Fibroblast of lung (primary cell): ENCODE results near the gene DSG1. TPM values are rescaled to one million over a fixed set of nuclear protein-coding genes. Genes with fewer than 3 reads are reported as not detected.

ENCODE experiments used
- DNase-seq, 2 donors: peaks; one replicate each; pipeline versions ENCODE4 v3.0.0 to v3.0.0-alpha.2; 2010; ENCODE audit warnings: low read depth in 2 of 2
- H2AFZ ChIP-seq: 2 replicates; pipeline ENCODE4 v1.5.1; 2012; ENCODE audit warnings: low read length, control low read depth, inconsistent platforms
- H3K27ac ChIP-seq: 2 replicates; pipeline ENCODE4 v1.5.1; 2011; ENCODE audit warnings: low read length, control low read depth; ENCODE audit not compliant: insufficient read depth
- H3K27me3 ChIP-seq: 2 replicates; pipeline ENCODE4 v1.5.1; 2011; ENCODE audit warnings: mild to moderate bottlenecking, low read length; ENCODE audit not compliant: control insufficient read depth, insufficient read depth
- H3K36me3 ChIP-seq: 2 replicates; pipeline ENCODE4 v1.5.1; 2011; ENCODE audit warnings: low read length; ENCODE audit not compliant: control insufficient read depth, insufficient read depth
- H3K4me1 ChIP-seq: 2 replicates; pipeline ENCODE4 v1.5.1; 2011; ENCODE audit warnings: low read length; ENCODE audit not compliant: control insufficient read depth, insufficient read depth; ENCODE audit errors: extremely low read depth
- H3K4me2 ChIP-seq: 2 replicates; pipeline ENCODE4 v1.5.1; 2011; ENCODE audit warnings: low read length, control low read depth; ENCODE audit not compliant: insufficient read depth; ENCODE audit errors: extremely low read depth
- H3K4me3 ChIP-seq, 4 experiments: fragments of 200-600 bp in 1 of 4; sonication (generic) in 1 of 4; replicated peaks in 1 of 4; 2 replicates each; pipeline ENCODE4 v1.5.1; 2011 to 2016; ENCODE audit warnings: low read length in 4 of 4, low read depth in 3 of 4, mild to moderate bottlenecking in 3 of 4, control low read depth in 2 of 4, inconsistent platforms in 1 of 4, mixed read lengths in 1 of 4; ENCODE audit not compliant: insufficient read depth in 1 of 4; ENCODE audit errors: control extremely low read depth in 1 of 4
- H3K79me2 ChIP-seq: 2 replicates; pipeline ENCODE4 v1.5.1; 2012; ENCODE audit warnings: mild to moderate bottlenecking, low read length, inconsistent platforms; ENCODE audit not compliant: control insufficient read depth, insufficient read depth
- H3K9ac ChIP-seq: 2 replicates; pipeline ENCODE4 v1.5.1; 2011; ENCODE audit warnings: mild to moderate bottlenecking, low read length, control low read depth; ENCODE audit not compliant: insufficient read depth
- H3K9me3 ChIP-seq: 2 replicates; pipeline ENCODE4 v1.5.1; 2012; ENCODE audit warnings: low read depth, low read length; ENCODE audit not compliant: control insufficient read depth, insufficient read depth
- H4K20me1 ChIP-seq: 2 replicates; pipeline ENCODE4 v1.5.1; 2011; ENCODE audit warnings: low read length; ENCODE audit not compliant: control insufficient read depth, insufficient read depth; ENCODE audit errors: extremely low read depth
- EZH2 ChIP-seq: IDR thresholded peaks from 2 replicates; pipeline ENCODE4 v1.5.1; 2012; ENCODE audit warnings: low read length, control low read depth, mild to moderate bottlenecking; ENCODE audit errors: missing control alignments
- polyA plus RNA-seq, 2 donors: library from polyadenylated mRNA; depleted of rRNA in 1 of 2; stranded (reverse) in 1 of 2; unstranded in 1 of 2; fragments of >200 nt; gene quantifications; 2 replicates each; pipeline ENCODE4 v1.2.1, GENCODE V29; 2011 to 2012; ENCODE audit warnings: missing spikeins in 1 of 2
- total RNA-seq: library from RNA; depleted of rRNA; stranded (reverse); fragments of >200 nt; gene quantifications from 2 replicates; pipeline ENCODE4 v1.2.1, GENCODE V29; 2014
- TF ChIP-seq, protein P1 (sequence below), 2 donors: IDR thresholded peaks in 1 of 2; conservative IDR thresholded peaks in 1 of 2; 1 replicate in 1 of 2; 2 replicates in 1 of 2; pipeline ENCODE4 v1.5.1; 2011 to 2012; ENCODE audit warnings: low read length in 2 of 2, control low read depth in 1 of 2, inconsistent platforms in 1 of 2, low read depth in 1 of 2, mild to moderate bottlenecking in 1 of 2

Gene DSG1
- total and polyA plus RNA-seq, 2 donors (not counting 1 experiment from before 2014, with no cell fraction given), result not detected

DNA sequence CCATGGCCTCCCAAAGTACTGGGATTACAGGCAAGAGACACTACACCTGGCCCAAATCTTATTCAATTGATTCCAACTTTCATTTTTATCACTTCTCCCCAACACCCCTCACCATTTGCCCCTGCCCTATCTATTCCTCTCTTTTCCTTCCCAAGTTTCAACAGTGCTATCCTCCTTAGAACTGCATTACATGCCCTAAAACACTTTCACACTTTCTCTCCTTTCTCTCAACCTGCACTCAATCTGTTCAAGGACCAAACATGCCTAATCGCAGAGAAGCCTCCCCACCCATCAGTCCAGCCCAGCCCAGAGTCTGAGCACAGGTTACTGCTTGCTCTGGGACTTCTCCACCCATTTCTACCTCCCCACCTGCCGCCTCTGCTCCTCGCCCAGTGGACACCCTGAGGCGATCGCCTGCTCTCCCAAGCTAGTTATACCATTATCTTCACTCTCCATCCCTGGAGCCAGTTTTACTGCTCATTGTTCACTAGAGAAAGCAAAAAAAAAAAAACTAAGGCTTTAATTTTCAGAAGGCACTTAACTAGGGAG is 23.7 kb upstream of the DSG1 start:
- no peak for TF ChIP-seq EZH2
- TF ChIP-seq, protein P1, sequence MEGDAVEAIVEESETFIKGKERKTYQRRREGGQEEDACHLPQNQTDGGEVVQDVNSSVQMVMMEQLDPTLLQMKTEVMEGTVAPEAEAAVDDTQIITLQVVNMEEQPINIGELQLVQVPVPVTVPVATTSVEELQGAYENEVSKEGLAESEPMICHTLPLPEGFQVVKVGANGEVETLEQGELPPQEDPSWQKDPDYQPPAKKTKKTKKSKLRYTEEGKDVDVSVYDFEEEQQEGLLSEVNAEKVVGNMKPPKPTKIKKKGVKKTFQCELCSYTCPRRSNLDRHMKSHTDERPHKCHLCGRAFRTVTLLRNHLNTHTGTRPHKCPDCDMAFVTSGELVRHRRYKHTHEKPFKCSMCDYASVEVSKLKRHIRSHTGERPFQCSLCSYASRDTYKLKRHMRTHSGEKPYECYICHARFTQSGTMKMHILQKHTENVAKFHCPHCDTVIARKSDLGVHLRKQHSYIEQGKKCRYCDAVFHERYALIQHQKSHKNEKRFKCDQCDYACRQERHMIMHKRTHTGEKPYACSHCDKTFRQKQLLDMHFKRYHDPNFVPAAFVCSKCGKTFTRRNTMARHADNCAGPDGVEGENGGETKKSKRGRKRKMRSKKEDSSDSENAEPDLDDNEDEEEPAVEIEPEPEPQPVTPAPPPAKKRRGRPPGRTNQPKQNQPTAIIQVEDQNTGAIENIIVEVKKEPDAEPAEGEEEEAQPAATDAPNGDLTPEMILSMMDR (conservative IDR thresholded peaks at IDR 0.05 in 1 of 2, IDR thresholded peaks at IDR 0.05 in 1 of 2; ENCODE audit: low read depth in 1 of 2, low read length in 2 of 2), result no peak
- no peak overlapping the region for H2AFZ ChIP-seq
- DNase-seq, result no peak
- H3K27ac ChIP-seq, result no peak overlapping the region
- H3K4me1 ChIP-seq, result no peaks in the 10 kb centered on the region
- no peak overlapping the region for H3K4me2 ChIP-seq
- H3K27me3 ChIP-seq, result no peaks in the 10 kb centered on the region
- no peak overlapping the region for H3K4me3 ChIP-seq
- H3K9ac ChIP-seq, result no peak overlapping the region
- no peaks in the 10 kb centered on the region for H4K20me1 ChIP-seq
- H3K36me3 ChIP-seq, result no peaks in the 10 kb centered on the region
- no peaks in the 10 kb centered on the region for H3K9me3 ChIP-seq
- no peaks in the 10 kb centered on the region for H3K79me2 ChIP-seq

DNA sequence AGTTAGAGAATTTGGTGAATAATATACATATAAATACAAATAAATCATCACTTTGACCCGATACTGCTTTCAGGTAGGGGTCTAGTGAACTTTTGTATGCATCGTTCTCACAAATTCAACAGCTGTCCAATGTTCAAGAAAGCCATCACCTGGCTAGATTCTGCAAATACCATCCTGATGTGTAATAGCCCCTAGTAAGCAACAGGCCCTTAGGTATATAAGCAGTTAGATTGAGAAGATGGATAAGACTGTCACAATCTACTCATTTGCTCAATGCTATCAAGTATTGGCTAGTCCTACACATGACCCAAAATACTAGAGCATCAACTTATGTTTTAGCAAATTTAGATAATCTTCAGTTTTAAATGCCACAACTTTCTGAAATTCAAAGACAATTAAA is 20.7 kb upstream of the DSG1 start:
- TF ChIP-seq, protein P1 (conservative IDR thresholded peaks at IDR 0.05 in 1 of 2, IDR thresholded peaks at IDR 0.05 in 1 of 2; ENCODE audit: low read depth in 1 of 2, low read length in 2 of 2), result no peak
- no peak for TF ChIP-seq EZH2
- H3K4me2 ChIP-seq, result no peak overlapping the region
- H3K27ac ChIP-seq, result no peak overlapping the region
- no peak overlapping the region for H3K9ac ChIP-seq
- H3K9me3 ChIP-seq, result no peaks in the 10 kb centered on the region
- H3K36me3 ChIP-seq, result no peaks in the 10 kb centered on the region
- H3K4me1 ChIP-seq, result no peaks in the 10 kb centered on the region
- no peaks in the 10 kb centered on the region for H3K79me2 ChIP-seq
- H3K4me3 ChIP-seq, result no peak overlapping the region
- DNase-seq, result no peak
- H2AFZ ChIP-seq, result no peak overlapping the region
- no peaks in the 10 kb centered on the region for H4K20me1 ChIP-seq
- H3K27me3 ChIP-seq, result no peaks in the 10 kb centered on the region

DNA sequence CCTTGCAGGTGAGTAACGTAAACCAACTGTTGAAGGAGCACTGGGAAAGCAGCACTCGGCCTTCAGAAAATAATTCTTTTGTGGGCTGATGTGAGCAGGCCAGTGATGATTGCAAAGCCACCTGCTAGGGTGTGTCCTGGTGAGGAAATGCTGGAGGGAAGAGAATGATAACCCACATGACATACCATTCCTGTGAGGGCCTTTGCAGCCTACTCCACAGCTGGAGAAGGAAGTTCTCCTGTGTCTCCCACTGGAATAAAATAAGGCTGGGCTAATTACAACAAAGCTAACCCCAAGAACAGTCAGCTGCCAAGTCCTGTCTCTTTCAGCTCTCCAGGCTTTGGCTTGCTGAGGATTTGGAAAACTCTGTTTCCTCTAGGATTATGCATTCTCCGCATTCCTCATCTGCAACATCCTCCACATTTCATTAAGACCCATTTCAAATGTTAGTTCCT is 16.7 kb upstream of the DSG1 start:
- DNase-seq, result peak in 1 of 2 donors; percentile 59
- no peak overlapping the region for H3K9ac ChIP-seq
- no peak overlapping the region for H3K27ac ChIP-seq
- no peaks in the 10 kb centered on the region for H4K20me1 ChIP-seq
- H3K79me2 ChIP-seq, result no peaks in the 10 kb centered on the region
- no peak overlapping the region for H3K4me2 ChIP-seq
- no peaks in the 10 kb centered on the region for H3K27me3 ChIP-seq
- no peak overlapping the region for H2AFZ ChIP-seq
- H3K4me3 ChIP-seq, result no peak overlapping the region
- no peaks in the 10 kb centered on the region for H3K4me1 ChIP-seq
- no peaks in the 10 kb centered on the region for H3K9me3 ChIP-seq
- no peaks in the 10 kb centered on the region for H3K36me3 ChIP-seq
- TF ChIP-seq EZH2, result no peak
- TF ChIP-seq, protein P1 (conservative IDR thresholded peaks at IDR 0.05 in 1 of 2, IDR thresholded peaks at IDR 0.05 in 1 of 2; ENCODE audit: low read depth in 1 of 2, low read length in 2 of 2), result no peak
